T-helper 2 cell treated with Interferon-gamma antibody and Interleukin-4, amounts not matched to agents 5 μg/mL and 100 μg/mL, for 36 hours (primary cell): ENCODE data around the gene OCIAD2.
"Not testable (repeated sequence)": the region's sequence is repeated elsewhere in the genome, so short reads cannot be mapped to it uniquely, and the experiment has no call there.

Experiments
- DNase-seq: peaks from one replicate; pipeline ENCODE4 v3.0.0; 2021; ENCODE audit warnings: low spot score
- H3K27ac Mint-ChIP-seq: one replicate; pipeline ENCODE4 v1.8.0; 2021; ENCODE audit warnings: mild to moderate bottlenecking, mixed read lengths
- H3K27me3 Mint-ChIP-seq: one replicate; pipeline ENCODE4 v1.8.0; 2021; ENCODE audit warnings: low read depth, mixed read lengths
- H3K36me3 Mint-ChIP-seq: one replicate; pipeline ENCODE4 v1.8.0; 2021; ENCODE audit warnings: low read depth, mixed read lengths
- H3K4me1 Mint-ChIP-seq: one replicate; pipeline ENCODE4 v1.8.0; 2021; ENCODE audit warnings: low read depth, mixed read lengths
- H3K4me3 Mint-ChIP-seq: one replicate; pipeline ENCODE4 v1.8.0; 2022; ENCODE audit warnings: mild to moderate bottlenecking, moderate library complexity, mixed read lengths
- H3K9me3 Mint-ChIP-seq: one replicate; pipeline ENCODE4 v1.8.0; 2021; ENCODE audit warnings: mixed read lengths

OCIAD2 gene

GRCh38 chr4:48899950-48900349, 6.6 kb downstream of the OCIAD2 start:
- peaks cover 32% of the 10 kb centered on the region for H3K4me1 Mint-ChIP-seq
- H3K36me3 Mint-ChIP-seq = peaks cover 64% of the 10 kb centered on the region
- DNase-seq = no peak
- peak overlapping the region; percentile 35 for H3K4me3 Mint-ChIP-seq
- no peak overlapping the region for H3K27ac Mint-ChIP-seq
- no peaks in the 10 kb centered on the region for H3K27me3 Mint-ChIP-seq
- H3K9me3 Mint-ChIP-seq = no peaks in the 10 kb centered on the region

- H3K9me3 Mint-ChIP-seq = no peaks in the 10 kb centered on the region
- no peaks in the 10 kb centered on the region for H3K27me3 Mint-ChIP-seq
- peaks cover 62% of the 10 kb centered on the region for H3K36me3 Mint-ChIP-seq
- peak overlapping the region; percentile 35 for H3K4me3 Mint-ChIP-seq
- peaks cover 26% of the 10 kb centered on the region for H3K4me1 Mint-ChIP-seq
- no peak for DNase-seq
- peak overlapping the region; percentile 37 for H3K27ac Mint-ChIP-seq
Measured at GRCh38 chr4:48899432-48899749, 7.2 kb downstream of the OCIAD2 start.

GRCh38 chr4:48898733-48899431, 7.7 kb downstream of the OCIAD2 start:
- no peaks in the 10 kb centered on the region for H3K27me3 Mint-ChIP-seq
- DNase-seq = no peak
- no peaks in the 10 kb centered on the region for H3K9me3 Mint-ChIP-seq
- peaks cover 65% of the 10 kb centered on the region for H3K36me3 Mint-ChIP-seq
- H3K27ac Mint-ChIP-seq = peak overlapping the region; percentile 37
- peak overlapping the region; percentile 35 for H3K4me3 Mint-ChIP-seq
- peaks cover 25% of the 10 kb centered on the region for H3K4me1 Mint-ChIP-seq

- Mint-ChIP-seq H3K27ac (no peak overlapping the region), H3K36me3 (peaks cover 68% of the 10 kb centered on the region), H3K4me1 (peaks cover 24% of the 10 kb centered on the region), H3K4me3 (no peak overlapping the region), H3K9me3 (no peaks in the 10 kb centered on the region), H3K27me3 (no peaks in the 10 kb centered on the region)
- no peak for DNase-seq
Measured at GRCh38 chr4:48896845-48897244, 9.7 kb downstream of the OCIAD2 start.

GRCh38 chr4:48891028-48891619, 15.4 kb downstream of the OCIAD2 start:
- Mint-ChIP-seq H3K4me3 (no peak overlapping the region), H3K4me1 (peaks cover 1% of the 10 kb centered on the region), H3K9me3 (peaks cover 7% of the 10 kb centered on the region), H3K27me3 (no peaks in the 10 kb centered on the region), H3K27ac (no peak overlapping the region), H3K36me3 (peaks cover 67% of the 10 kb centered on the region)
- no peak for DNase-seq

GRCh38 chr4:48889750-48890149, 16.8 kb downstream of the OCIAD2 start:
- H3K27ac Mint-ChIP-seq, H3K9me3 Mint-ChIP-seq, H3K4me3 Mint-ChIP-seq, H3K27me3 Mint-ChIP-seq, DNase-seq, H3K4me1 Mint-ChIP-seq: not testable (repeated sequence)
- H3K36me3 Mint-ChIP-seq = peaks cover 59% of the 10 kb centered on the region

GRCh38 chr4:48881646-48882045, 24.9 kb downstream of the OCIAD2 start:
- not testable (repeated sequence) for H3K4me3 Mint-ChIP-seq, H3K4me1 Mint-ChIP-seq, H3K27ac Mint-ChIP-seq, H3K36me3 Mint-ChIP-seq, H3K9me3 Mint-ChIP-seq, H3K27me3 Mint-ChIP-seq, DNase-seq

GRCh38 chr4:48879561-48880442, 26.8 kb downstream of the OCIAD2 start:
- Mint-ChIP-seq H3K9me3 (no peaks in the 10 kb centered on the region), H3K4me3 (no peak overlapping the region), H3K4me1 (no peaks in the 10 kb centered on the region), H3K36me3 (peaks cover 3% of the 10 kb centered on the region), H3K27ac (no peak overlapping the region), H3K27me3 (peaks cover 2% of the 10 kb centered on the region)
- DNase-seq = no peak

- H3K9me3 Mint-ChIP-seq = no peaks in the 10 kb centered on the region
- H3K36me3 Mint-ChIP-seq = no peaks in the 10 kb centered on the region
- no peak overlapping the region for H3K4me3 Mint-ChIP-seq
- H3K27me3 Mint-ChIP-seq = peaks cover 2% of the 10 kb centered on the region
- no peaks in the 10 kb centered on the region for H3K4me1 Mint-ChIP-seq
- no peak overlapping the region for H3K27ac Mint-ChIP-seq
- no peak for DNase-seq
Measured at GRCh38 chr4:48877827-48878535, 28.6 kb downstream of the OCIAD2 start.

GRCh38 chr4:48864696-48865095, 41.9 kb downstream of the OCIAD2 start:
- not testable (repeated sequence) for DNase-seq, H3K27ac Mint-ChIP-seq, H3K4me1 Mint-ChIP-seq

GRCh38 chr4:48863728-48864127, 42.8 kb downstream of the OCIAD2 start:
- Mint-ChIP-seq H3K4me1 (no peaks in the 10 kb centered on the region), H3K27ac (no peak overlapping the region), H3K9me3 (peaks cover 7% of the 10 kb centered on the region), H3K27me3 (no peaks in the 10 kb centered on the region), H3K36me3 (peaks cover 17% of the 10 kb centered on the region), H3K4me3 (no peak overlapping the region)
- no peak for DNase-seq

More at GRCh38 chr4:48864696-48865095, 41.9 kb downstream of the OCIAD2 start:
- not testable (repeated sequence) for H3K27me3 Mint-ChIP-seq, H3K4me3 Mint-ChIP-seq
- Mint-ChIP-seq H3K9me3 (peaks cover 14% of the 10 kb centered on the region), H3K36me3 (peaks cover 13% of the 10 kb centered on the region)

GRCh38 chr4:48862661-48863060, 43.9 kb downstream of the OCIAD2 start:
- H3K4me1 Mint-ChIP-seq = no peaks in the 10 kb centered on the region
- H3K4me3 Mint-ChIP-seq = no peak overlapping the region
- no peak overlapping the region for H3K27ac Mint-ChIP-seq
- H3K27me3 Mint-ChIP-seq = no peaks in the 10 kb centered on the region
- peaks cover 7% of the 10 kb centered on the region for H3K9me3 Mint-ChIP-seq
- H3K36me3 Mint-ChIP-seq = peaks cover 26% of the 10 kb centered on the region
- DNase-seq = no peak

- H3K4me1 Mint-ChIP-seq = no peaks in the 10 kb centered on the region
- H3K36me3 Mint-ChIP-seq = peaks cover 28% of the 10 kb centered on the region
- H3K27ac Mint-ChIP-seq = no peak overlapping the region
- no peaks in the 10 kb centered on the region for H3K27me3 Mint-ChIP-seq
- H3K9me3 Mint-ChIP-seq = peaks cover 7% of the 10 kb centered on the region
- no peak overlapping the region for H3K4me3 Mint-ChIP-seq
- DNase-seq = no peak
Measured at GRCh38 chr4:48862038-48862437, 44.5 kb downstream of the OCIAD2 start.

- DNase-seq = no peak
- Mint-ChIP-seq H3K27me3 (no peaks in the 10 kb centered on the region), H3K9me3 (no peaks in the 10 kb centered on the region), H3K36me3 (peaks cover 37% of the 10 kb centered on the region), H3K4me1 (no peaks in the 10 kb centered on the region), H3K4me3 (no peak overlapping the region), H3K27ac (no peak overlapping the region)
Measured at GRCh38 chr4:48858130-48858529, 48.4 kb downstream of the OCIAD2 start.
